H9 (cell line): ENCODE data around the gene MAPK14. TPM values are rescaled to one million over a fixed set of nuclear protein-coding genes. Genes with fewer than 3 reads are reported as not detected.

Experiments used
- DNase-seq: peaks from one replicate; pipeline ENCODE4 v3.0.0-alpha.2; 2017
- H2AFZ ChIP-seq: one replicate; pipeline ENCODE4 v1.6.1; 2013; ENCODE audit warnings: mild to moderate bottlenecking, low read length, control low read depth, moderate library complexity
- H2AK5ac ChIP-seq: 2 replicates; pipeline ENCODE4 v1.6.1; 2013; ENCODE audit warnings: low read length, control low read depth, mixed read lengths; ENCODE audit not compliant: insufficient read length
- H2BK120ac ChIP-seq: one replicate; pipeline ENCODE4 v1.6.1; 2013; ENCODE audit warnings: low read depth, mild to moderate bottlenecking, low read length, control low read depth, inconsistent platforms; ENCODE audit not compliant: poor library complexity, severe bottlenecking
- H2BK12ac ChIP-seq: 2 replicates; pipeline ENCODE4 v1.6.1; 2013; ENCODE audit warnings: low read length, control low read depth, mixed read lengths, low read depth; ENCODE audit not compliant: insufficient read length
- H2BK15ac ChIP-seq: 2 replicates; pipeline ENCODE4 v1.6.1; 2013; ENCODE audit warnings: low read depth, low read length, control low read depth
- H2BK20ac ChIP-seq: one replicate; pipeline ENCODE4 v1.6.1; 2013; ENCODE audit warnings: low read depth, mild to moderate bottlenecking, low read length, control low read depth, inconsistent platforms; ENCODE audit not compliant: poor library complexity, severe bottlenecking
- H2BK5ac ChIP-seq: 2 replicates; pipeline ENCODE4 v1.6.1; 2013; ENCODE audit warnings: low read length, control low read depth, mixed read lengths; ENCODE audit not compliant: insufficient read length
- H3K14ac ChIP-seq: 2 replicates; pipeline ENCODE4 v1.6.1; 2013; ENCODE audit warnings: low read length, control low read depth; ENCODE audit not compliant: insufficient read depth
- H3K18ac ChIP-seq: 2 replicates; pipeline ENCODE4 v1.6.1; 2013; ENCODE audit warnings: low read depth, mild to moderate bottlenecking, mixed read lengths, low read length, control low read depth; ENCODE audit not compliant: insufficient read length
- H3K23ac ChIP-seq: 2 replicates; pipeline ENCODE4 v1.6.1; 2013; ENCODE audit warnings: low read length, control low read depth, mixed read lengths, low read depth; ENCODE audit not compliant: insufficient read length
- H3K23me2 ChIP-seq: 2 replicates; pipeline ENCODE4 v1.6.1; 2013; ENCODE audit warnings: low read depth, mild to moderate bottlenecking, mixed read lengths, low read length, control low read depth; ENCODE audit not compliant: insufficient read length, poor library complexity, severe bottlenecking
- H3K27ac ChIP-seq: 2 replicates; pipeline ENCODE4 v1.5.1; 2013; ENCODE audit warnings: low read length, control low read depth, mixed read lengths, low read depth; ENCODE audit not compliant: insufficient read length
- H3K27me3 ChIP-seq: 2 replicates; pipeline ENCODE4 v1.6.1; 2013; ENCODE audit warnings: low read length, control low read depth, inconsistent platforms; ENCODE audit not compliant: insufficient read depth
- H3K4ac ChIP-seq: 2 replicates; pipeline ENCODE4 v1.6.1; 2013; ENCODE audit warnings: low read depth, mild to moderate bottlenecking, control low read depth, inconsistent platforms, low read length, moderate library complexity
- H3K4me1 ChIP-seq: 2 replicates; pipeline ENCODE4 v1.6.1; 2013; ENCODE audit warnings: low read length, control low read depth, inconsistent platforms; ENCODE audit not compliant: insufficient read depth
- H3K4me2 ChIP-seq: 2 replicates; pipeline ENCODE4 v1.6.1; 2013; ENCODE audit warnings: low read length, control low read depth, mixed read lengths; ENCODE audit not compliant: insufficient read length, insufficient read depth
- H3K56ac ChIP-seq: 2 replicates; pipeline ENCODE4 v1.6.1; 2013; ENCODE audit warnings: low read depth, mild to moderate bottlenecking, mixed read lengths, low read length, control low read depth; ENCODE audit not compliant: insufficient read length
- H3K79me1 ChIP-seq: 2 replicates; pipeline ENCODE4 v1.6.1; 2013; ENCODE audit warnings: low read depth, mild to moderate bottlenecking, moderate library complexity, low read length, control low read depth, inconsistent platforms; ENCODE audit not compliant: insufficient read depth, poor library complexity, severe bottlenecking
- H3K79me2 ChIP-seq: 2 replicates; pipeline ENCODE4 v1.6.1; 2013; ENCODE audit warnings: low read length, control low read depth, inconsistent platforms; ENCODE audit not compliant: insufficient read depth
- H3K9ac ChIP-seq: 2 replicates; pipeline ENCODE4 v1.6.1; 2013; ENCODE audit warnings: low read length, control low read depth, mixed read lengths; ENCODE audit not compliant: insufficient read length; ENCODE audit errors: extremely low read depth
- H3K9me3 ChIP-seq: one replicate; pipeline ENCODE4 v1.6.1; 2013; ENCODE audit warnings: low read depth, low read length, inconsistent platforms; ENCODE audit not compliant: control insufficient read depth
- H3T11ph ChIP-seq: one replicate; pipeline ENCODE4 v1.6.1; 2013; ENCODE audit warnings: mild to moderate bottlenecking, low read length, control low read depth, inconsistent platforms
- H4K20me1 ChIP-seq: one replicate; pipeline ENCODE4 v1.6.1; 2013; ENCODE audit not compliant: control insufficient read depth, insufficient read length, insufficient read depth
- H4K5ac ChIP-seq: 2 replicates; pipeline ENCODE4 v1.6.1; 2013; ENCODE audit warnings: low read depth, mild to moderate bottlenecking, mixed read lengths, low read length, control low read depth; ENCODE audit not compliant: insufficient read length
- H4K8ac ChIP-seq: replicated peaks from 2 replicates; pipeline ENCODE4 v1.6.1; 2013; ENCODE audit warnings: low read length, control low read depth, mixed read lengths, low read depth; ENCODE audit not compliant: insufficient read length
- H4K91ac ChIP-seq: 2 replicates; pipeline ENCODE4 v1.6.1; 2013; ENCODE audit warnings: low read depth, mild to moderate bottlenecking, moderate library complexity, mixed read lengths, low read length, control low read depth; ENCODE audit not compliant: insufficient read length
- H3K27ac Mint-ChIP-seq, 3 experiments: 2 replicates in 2 of 3; 3 replicates in 1 of 3; pipeline ENCODE4 v1.8.0; 2020 to 2021; ENCODE audit warnings: mixed read lengths in 3 of 3, mild to moderate bottlenecking in 1 of 3, moderate library complexity in 1 of 3
- H3K27me3 Mint-ChIP-seq: 2 replicates; pipeline ENCODE4 v1.8.0; 2021; ENCODE audit warnings: low read depth, mild to moderate bottlenecking, moderate library complexity, mixed read lengths
- H3K36me3 Mint-ChIP-seq, 3 experiments: 2 replicates in 2 of 3; 3 replicates in 1 of 3; pipeline ENCODE4 v1.8.0; 2020 to 2021; ENCODE audit warnings: low read depth in 3 of 3, mixed read lengths in 3 of 3; ENCODE audit not compliant: insufficient read depth in 1 of 3
- H3K4me1 Mint-ChIP-seq, 2 experiments: 2 replicates each; pipeline ENCODE4 v1.8.0; 2020; ENCODE audit warnings: mixed read lengths in 2 of 2
- H3K4me3 Mint-ChIP-seq, 2 experiments: 2 replicates in 1 of 2; 3 replicates in 1 of 2; pipeline ENCODE4 v1.8.0; 2020 to 2021; ENCODE audit warnings: mild to moderate bottlenecking in 2 of 2, mixed read lengths in 2 of 2, moderate library complexity in 1 of 2
- H3K9me3 Mint-ChIP-seq, 2 experiments: 2 replicates in 1 of 2; 3 replicates in 1 of 2; pipeline ENCODE4 v1.8.0; 2020; ENCODE audit warnings: mild to moderate bottlenecking in 2 of 2, mixed read lengths in 2 of 2, moderate library complexity in 1 of 2
- CTCF ChIP-seq: fragments of 200-600 bp; sonication (generic); conservative IDR thresholded peaks from 3 replicates; pipeline ENCODE4 v1.8.0; 2021; ENCODE audit warnings: antibody characterized with exemption, mild to moderate bottlenecking
- WGBS: extraction: QIAGEN DNeasy Blood & Tissue Kit; methylation state at CpG from one replicate; pipeline ENCODE4 v1.1.7; 2013; ENCODE audit warnings: missing lambda C conversion rate, low lambda C conversion rate, mixed read lengths; ENCODE audit not compliant: insufficient read length; ENCODE audit errors: extremely low coverage; 5-methylcytosine and 5-hydroxymethylcytosine counted together
- total RNA-seq: library from RNA; stranded (reverse); gene quantifications from 2 replicates; pipeline ENCODE4 v1.2.1, GENCODE V29; 2021

MAPK14 gene
- total RNA-seq, 1 experiment from 2014 or later, result 40.5 TPM

GRCh38 chr6:36122495-36123269 is 95.1 kb downstream of the MAPK14 start:
- no peak overlapping the region for H3K27ac ChIP-seq
- no peak overlapping the region for H2BK12ac ChIP-seq
- Mint-ChIP-seq H3K4me3 (no peak overlapping the region), H3K9me3 (no peaks in the 10 kb centered on the region), H3K27ac (no peak overlapping the region; a peak in 1 of 7 replicates), H3K4me1 (peaks cover 15 to 22% of the 10 kb centered on the region in 2 experiments), H3K36me3 (no peaks in the 10 kb centered on the region; a peak in 1 of 7 replicates), H3K27me3 (peaks cover 5% of the 10 kb centered on the region)
- peaks cover 4% of the 10 kb centered on the region for H3K4me1 ChIP-seq
- no peak overlapping the region for H2BK15ac ChIP-seq
- H3K4ac ChIP-seq, result no peak overlapping the region
- no peak overlapping the region for H2BK5ac ChIP-seq
- no peak overlapping the region for H3K56ac ChIP-seq
- no peaks in the 10 kb centered on the region for H3K79me1 ChIP-seq
- no CpG with 5 or more reads among the region's 11 CpGs for WGBS
- H3K27me3 ChIP-seq, result no peaks in the 10 kb centered on the region
- no peak for TF ChIP-seq CTCF
- no peak for DNase-seq
- no peaks in the 10 kb centered on the region for H3K79me2 ChIP-seq
- no peak overlapping the region for H3T11ph ChIP-seq
- H4K5ac ChIP-seq, result no peak overlapping the region
- H3K23me2 ChIP-seq, result no peaks in the 10 kb centered on the region
- H3K9me3 ChIP-seq, result no peaks in the 10 kb centered on the region
- no peak overlapping the region for H3K23ac ChIP-seq
- H4K20me1 ChIP-seq, result no peaks in the 10 kb centered on the region
- no peak overlapping the region for H3K4me2 ChIP-seq
- H3K18ac ChIP-seq, result no peak overlapping the region
- no peak overlapping the region for H3K14ac ChIP-seq
- H4K91ac ChIP-seq, result no peak overlapping the region
- no peak overlapping the region for H4K8ac ChIP-seq
- H2AFZ ChIP-seq, result no peak overlapping the region
- H2BK20ac ChIP-seq, result no peak overlapping the region
- no peak overlapping the region for H3K9ac ChIP-seq
- H2AK5ac ChIP-seq, result no peak overlapping the region
- no peak overlapping the region for H2BK120ac ChIP-seq
